NCI-H82 (cell line): Measurements from ENCODE around the gene STYX.
A peak's percentile ranks its signal among the peaks of the same experiment; 100 is the strongest.

Experiments
- DNase-seq: peaks from one replicate; lab custom pipeline; 2025; lab: John Stamatoyannopoulos, UW

Gene STYX, protein sequence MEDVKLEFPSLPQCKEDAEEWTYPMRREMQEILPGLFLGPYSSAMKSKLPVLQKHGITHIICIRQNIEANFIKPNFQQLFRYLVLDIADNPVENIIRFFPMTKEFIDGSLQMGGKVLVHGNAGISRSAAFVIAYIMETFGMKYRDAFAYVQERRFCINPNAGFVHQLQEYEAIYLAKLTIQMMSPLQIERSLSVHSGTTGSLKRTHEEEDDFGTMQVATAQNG

DNA sequence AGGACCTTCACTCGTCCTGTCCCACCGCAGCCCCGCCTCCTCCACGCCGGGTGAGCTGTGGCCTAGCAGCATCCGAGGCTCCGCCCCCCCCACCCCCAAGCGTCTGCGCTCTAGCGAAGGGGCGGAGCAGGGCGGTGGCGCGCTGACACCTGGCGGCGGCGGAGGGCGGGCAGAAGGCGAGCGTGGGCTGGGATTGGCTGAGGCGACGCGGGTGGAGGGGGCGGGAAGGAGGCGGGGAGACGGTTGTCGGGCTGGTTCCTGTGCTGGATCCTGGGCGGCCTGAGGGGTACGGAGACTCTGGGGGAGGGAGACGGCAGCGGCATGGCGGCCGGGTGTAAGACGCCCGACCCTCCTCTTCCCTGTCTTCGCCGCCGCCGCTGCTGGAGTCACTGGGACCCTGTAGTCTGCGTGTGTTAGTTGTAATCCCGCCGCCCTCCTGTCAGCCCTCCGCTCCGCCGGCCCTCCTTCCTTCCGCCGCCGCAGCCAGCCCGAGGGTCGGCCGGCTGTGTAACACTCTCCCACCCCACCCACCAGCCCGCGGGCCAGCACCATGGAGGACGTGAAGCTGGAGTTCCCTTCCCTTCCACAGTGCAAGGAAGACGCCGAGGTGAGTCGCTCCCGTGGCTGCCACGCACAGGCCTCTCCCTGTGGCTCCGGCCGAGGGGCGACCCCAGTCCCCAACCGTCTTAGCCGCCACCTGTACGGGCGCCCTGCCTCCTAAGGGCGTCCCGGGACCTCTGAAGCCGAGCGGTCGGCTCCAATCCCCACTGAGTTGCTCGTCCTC lies at the start of gene STYX:
STYX (plus strand) TSS at position 242 of the 784 bp plus-strand sequence; CDS start at position 551, 309 bp downstream.
- DNase-seq, result peak; percentile 98

DNA sequence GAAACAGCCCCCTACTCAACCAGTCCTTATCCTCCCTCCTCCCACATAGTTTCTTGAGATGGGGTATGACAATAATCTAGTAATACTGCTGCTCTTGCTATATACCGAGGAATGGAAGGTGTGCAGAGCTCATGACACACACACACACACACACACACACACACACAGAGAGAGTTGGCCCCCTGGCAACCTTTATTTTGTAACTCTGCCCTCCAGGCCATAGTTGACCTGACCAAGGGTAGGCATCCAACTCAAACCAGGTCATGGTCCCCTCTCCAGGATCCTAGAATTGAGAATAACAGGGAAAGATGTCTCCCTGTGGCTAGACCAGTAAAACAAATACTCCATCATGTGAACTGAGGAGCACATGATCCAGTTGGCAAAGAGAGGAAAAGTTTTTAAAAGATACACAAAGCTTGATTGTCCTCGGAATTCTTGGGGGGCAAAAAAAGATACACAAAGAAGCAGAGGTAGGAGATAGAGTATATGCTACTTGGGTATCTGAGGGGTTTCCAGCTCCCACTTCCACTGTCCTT lies 45.9 kb upstream of the STYX start:
- DNase-seq, result no peak

GRCh38 chr14:52686176-52686575 lies 43.8 kb upstream of the STYX start:
- DNase-seq, result no peak

- peak; percentile 50 for DNase-seq
Observed at GRCh38 chr14:52690983-52691760, 38.8 kb upstream of the STYX start.

- peak; percentile 34 for DNase-seq
Observed at GRCh38 chr14:52692248-52692962, 37.6 kb upstream of the STYX start.

- DNase-seq, result peak; percentile 53
Observed at GRCh38 chr14:52693036-52693435, 36.9 kb upstream of the STYX start.

DNA sequence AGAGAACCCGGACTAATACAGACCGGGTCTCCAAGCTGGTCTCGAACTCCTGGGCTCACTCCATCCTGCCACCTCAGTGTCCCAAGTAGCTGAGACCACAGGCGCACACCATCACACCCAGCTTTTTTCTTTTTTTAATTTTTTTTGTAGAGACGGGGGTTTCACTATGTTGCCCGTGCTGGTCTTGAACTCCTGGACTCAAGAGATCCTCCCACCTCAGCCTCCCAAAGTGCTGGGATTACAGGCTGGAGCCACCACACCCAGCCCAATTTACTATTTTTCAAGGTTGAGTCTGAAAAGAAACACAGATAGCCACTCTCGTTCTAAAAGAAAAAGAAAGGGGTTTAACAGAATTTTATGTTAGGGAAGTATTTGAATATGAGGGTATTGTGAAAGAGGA lies 36.4 kb upstream of the STYX start:
- DNase-seq, result no peak

GRCh38 chr14:52694761-52695480 lies 35.0 kb upstream of the STYX start:
- peak; percentile 57 for DNase-seq

GRCh38 chr14:52695481-52696091 lies 34.4 kb upstream of the STYX start, which contains the start of gene ERO1A:
Gene ERO1A, minus strand, starts transcription at chr14:52695558. Its CDS starts 77 bp downstream, at chr14:52695481.
- peak; percentile 82 for DNase-seq

DNA sequence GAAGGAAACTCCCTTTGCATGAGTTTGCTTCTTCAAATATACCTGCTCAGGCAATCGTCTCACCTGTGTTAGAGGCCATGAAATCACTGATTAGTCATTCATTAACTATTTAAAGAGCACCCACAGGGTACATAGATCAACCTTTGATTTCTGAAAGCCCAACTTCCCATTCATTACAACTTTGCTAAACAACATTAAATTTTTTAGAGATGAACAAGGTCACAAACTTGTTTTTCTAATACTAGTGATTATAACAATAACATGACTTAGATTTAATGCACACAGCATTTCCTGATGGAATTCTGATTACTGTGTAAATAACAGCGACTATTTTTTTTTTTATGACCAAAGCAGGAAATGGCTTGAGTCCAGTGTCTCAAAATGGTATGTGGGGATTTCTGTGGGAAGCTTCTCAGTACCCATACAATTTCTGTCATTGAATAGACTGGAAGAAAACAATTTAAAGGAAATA lies 29.2 kb upstream of the STYX start:
- no peak for DNase-seq

GRCh38 chr14:52701223-52701622 lies 28.7 kb upstream of the STYX start:
- DNase-seq, result no peak

- DNase-seq, result no peak
Observed at GRCh38 chr14:52703225-52703624, 26.7 kb upstream of the STYX start.

DNA sequence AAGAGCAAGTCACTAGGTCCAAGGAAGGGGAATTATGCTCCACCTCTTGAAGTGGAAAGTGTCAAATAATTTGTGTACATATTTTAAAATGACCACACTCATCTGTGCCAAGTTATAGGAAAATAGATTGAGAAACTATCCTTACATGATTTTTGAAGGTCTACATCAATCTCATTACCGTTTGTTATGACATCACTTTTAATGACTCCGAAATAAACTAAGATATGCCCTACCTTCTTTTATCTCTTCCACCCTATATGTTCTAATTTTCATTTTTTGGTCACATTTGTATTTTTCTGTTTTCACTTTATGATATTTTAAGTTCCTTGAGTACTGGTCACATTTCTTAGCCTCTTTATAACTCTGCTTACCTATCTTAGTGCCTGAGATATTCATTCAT lies 26.3 kb upstream of the STYX start:
- DNase-seq, result no peak

DNA sequence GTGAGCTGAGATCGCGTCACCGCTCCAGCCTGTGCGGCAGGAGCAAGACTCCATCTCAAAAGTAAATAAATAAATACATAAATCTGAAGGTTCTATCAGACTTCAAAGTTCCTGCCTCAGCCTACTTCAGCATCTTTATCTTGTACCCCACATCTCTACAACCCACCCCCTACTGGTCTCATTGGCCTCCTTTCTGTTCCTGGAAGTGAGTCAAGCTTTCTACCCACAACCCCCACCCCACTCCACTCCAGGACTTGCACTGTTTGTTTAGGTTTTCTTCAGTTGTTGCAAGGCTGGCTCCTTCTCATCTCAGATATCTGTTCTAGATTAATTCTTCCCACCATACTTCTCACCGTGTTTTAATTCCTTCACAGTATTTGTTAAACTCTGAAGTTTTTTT lies 23.7 kb upstream of the STYX start:
- peak; percentile 22 for DNase-seq

DNA sequence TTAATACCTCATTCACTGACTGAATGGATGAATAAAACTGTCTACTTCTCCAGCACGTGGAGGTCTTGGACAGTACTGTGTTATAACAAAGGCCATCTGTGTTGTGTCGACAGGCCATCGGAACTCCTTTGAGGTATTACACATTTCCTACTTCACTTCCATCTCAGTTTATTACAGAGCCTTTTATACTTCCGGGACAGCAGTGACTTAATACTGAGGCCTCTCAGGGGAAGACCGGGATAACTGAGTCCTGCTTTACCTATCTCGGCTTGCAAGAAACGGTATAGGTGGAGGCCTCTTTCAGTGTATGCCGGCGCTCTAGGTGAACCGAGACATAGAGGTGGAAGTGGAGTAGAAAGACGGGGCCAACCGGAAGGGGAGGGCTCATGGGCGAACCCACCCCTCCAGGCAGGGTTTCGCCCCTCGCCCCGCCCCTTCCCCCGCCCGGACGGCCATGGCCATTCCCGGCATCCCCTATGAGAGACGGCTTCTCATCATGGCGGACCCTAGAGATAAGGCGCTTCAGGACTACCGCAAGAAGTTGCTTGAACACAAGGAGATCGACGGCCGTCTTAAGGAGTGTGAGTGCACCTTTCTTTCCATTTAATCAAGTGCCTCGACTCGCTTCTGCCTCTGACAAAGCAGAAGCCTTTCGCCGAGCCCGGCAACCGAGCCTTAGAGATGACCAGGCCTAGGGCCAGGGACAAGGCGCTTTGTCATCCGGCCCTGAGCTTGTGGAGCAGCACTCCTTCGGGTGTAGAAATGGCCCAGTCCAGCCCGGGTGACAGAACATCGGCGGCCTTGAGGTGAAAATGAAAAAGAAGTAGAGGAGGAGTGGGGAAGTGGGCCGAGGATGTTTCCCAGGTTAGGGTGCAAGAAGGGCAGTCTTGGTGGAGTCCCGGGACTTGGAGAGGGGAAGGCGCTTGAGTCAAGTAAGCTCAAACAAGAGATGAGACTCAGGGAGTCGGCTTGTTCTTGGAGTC lies 23.0 kb upstream of the STYX start, which contains the start of gene PSMC6:
PSMC6 (plus strand) TSS at position 477 of the 983 bp plus-strand sequence; CDS start at position 497, 20 bp downstream.
- DNase-seq, result peak; percentile 95

- DNase-seq, result no peak
Observed at GRCh38 chr14:52711666-52712065, 18.3 kb upstream of the STYX start.

DNA sequence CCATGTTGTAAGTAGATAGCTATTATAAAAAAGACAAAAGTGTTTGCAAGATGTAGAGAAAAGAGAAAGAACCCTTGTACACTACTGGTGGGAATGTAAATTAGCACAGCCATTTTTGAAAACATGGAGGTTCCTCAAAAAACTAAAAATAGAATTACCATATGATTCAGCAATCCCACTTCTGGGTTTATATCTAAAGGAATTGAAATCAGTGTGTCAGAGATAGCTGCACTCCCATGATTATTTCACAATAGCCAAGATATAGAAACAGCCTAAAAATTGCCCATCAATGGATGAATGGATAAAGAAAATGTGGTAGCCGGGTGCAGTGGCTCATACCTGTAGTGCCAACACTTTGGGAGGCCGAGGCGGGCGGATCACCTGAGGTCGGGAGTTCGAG lies 13.8 kb upstream of the STYX start:
- no peak for DNase-seq

- DNase-seq, result no peak
Observed at GRCh38 chr14:52723514-52724359, 6.2 kb upstream of the STYX start.
